KMS-11 (cell line): ENCODE measurements around the gene BMP4.

Experiments
- H2AFZ ChIP-seq: fragments of 200-600 bp; sonication (generic); 2 replicates; pipeline ENCODE4 v1.6.1; 2016; ENCODE audit warnings: antibody characterized with exemption, mixed run types, low read depth
- H3K27ac ChIP-seq: fragments of 200-600 bp; sonication (generic); 2 replicates; pipeline ENCODE4 v1.6.1; 2016; ENCODE audit warnings: mild to moderate bottlenecking, mixed run types
- H3K27me3 ChIP-seq: fragments of 200-600 bp; sonication (generic); 2 replicates; pipeline ENCODE4 v1.6.1; 2017; ENCODE audit warnings: mild to moderate bottlenecking, low read depth, mixed run types, moderate library complexity; ENCODE audit not compliant: insufficient read depth
- H3K36me3 ChIP-seq: fragments of 200-600 bp; sonication (generic); 2 replicates; pipeline ENCODE4 v1.6.1; 2017; ENCODE audit warnings: mild to moderate bottlenecking, mixed run types; ENCODE audit not compliant: insufficient read depth
- H3K4me1 ChIP-seq: fragments of 200-600 bp; sonication (generic); 2 replicates; pipeline ENCODE4 v1.6.1; 2016; ENCODE audit warnings: mild to moderate bottlenecking, low read depth, mixed run types; ENCODE audit not compliant: poor library complexity, severe bottlenecking
- H3K4me2 ChIP-seq: fragments of 200-600 bp; sonication (generic); 2 replicates; pipeline ENCODE4 v1.7.0; 2016; ENCODE audit warnings: mild to moderate bottlenecking, mixed run types
- H3K4me3 ChIP-seq: fragments of 200-600 bp; sonication (generic); IDR thresholded peaks from 2 replicates; pipeline ENCODE4 v1.6.1; 2017; ENCODE audit warnings: low read depth, low read length, mixed read lengths; ENCODE audit not compliant: insufficient read depth
- H3K79me2 ChIP-seq: fragments of 200-600 bp; sonication (generic); 2 replicates; pipeline ENCODE4 v1.6.1; 2016; ENCODE audit warnings: low read depth, mixed run types; ENCODE audit not compliant: insufficient read depth
- H3K9ac ChIP-seq: fragments of 200-600 bp; sonication (generic); 2 replicates; pipeline ENCODE4 v1.6.1; 2016; ENCODE audit warnings: mild to moderate bottlenecking, mixed run types
- H4K20me1 ChIP-seq: fragments of 200-600 bp; sonication (generic); 2 replicates; pipeline ENCODE4 v1.6.1; 2016; ENCODE audit warnings: mild to moderate bottlenecking, mixed run types; ENCODE audit not compliant: insufficient read depth
- CTCF ChIP-seq: fragments of 200-600 bp; sonication (generic); conservative IDR thresholded peaks from 2 replicates; pipeline ENCODE4 v1.6.1; 2017; ENCODE audit warnings: low read depth, mild to moderate bottlenecking, antibody characterized with exemption, low read length, moderate library complexity, mixed read lengths

Gene BMP4

GRCh38 chr14:53953002-53953827, 3.4 kb downstream of the BMP4 start:
- H3K27ac ChIP-seq, result no peak overlapping the region
- no peak for TF ChIP-seq CTCF
- H3K79me2 ChIP-seq, result no peaks in the 10 kb centered on the region
- H3K27me3 ChIP-seq, result peaks cover 14% of the 10 kb centered on the region
- no peak overlapping the region for H3K4me3 ChIP-seq
- H4K20me1 ChIP-seq, result no peaks in the 10 kb centered on the region
- H3K4me1 ChIP-seq, result no peaks in the 10 kb centered on the region
- no peaks in the 10 kb centered on the region for H3K36me3 ChIP-seq
- no peak overlapping the region for H3K9ac ChIP-seq
- H3K4me2 ChIP-seq, result peak overlapping the region; percentile 71
- peak overlapping the region; percentile 71 for H2AFZ ChIP-seq

GRCh38 chr14:53952533-53952932, 4.1 kb downstream of the BMP4 start:
- TF ChIP-seq CTCF, result no peak
- Histone ChIP-seq H3K27me3 (peaks cover 14% of the 10 kb centered on the region), H3K36me3 (no peaks in the 10 kb centered on the region), H3K4me3 (no peak overlapping the region), H3K9ac (no peak overlapping the region), H3K4me2 (no peak overlapping the region), H3K4me1 (no peaks in the 10 kb centered on the region), H4K20me1 (no peaks in the 10 kb centered on the region), H3K27ac (no peak overlapping the region), H2AFZ (no peak overlapping the region), H3K79me2 (no peaks in the 10 kb centered on the region)

GRCh38 chr14:53951627-53952303, 4.9 kb downstream of the BMP4 start:
- Histone ChIP-seq H3K4me3 (no peak overlapping the region), H3K79me2 (no peaks in the 10 kb centered on the region), H3K4me2 (no peak overlapping the region), H3K27ac (no peak overlapping the region), H3K4me1 (no peaks in the 10 kb centered on the region), H3K9ac (no peak overlapping the region), H3K27me3 (peaks cover 14% of the 10 kb centered on the region), H4K20me1 (no peaks in the 10 kb centered on the region), H2AFZ (no peak overlapping the region), H3K36me3 (no peaks in the 10 kb centered on the region)
- TF ChIP-seq CTCF, result no peak

- Histone ChIP-seq H3K9ac (no peak overlapping the region), H3K79me2 (no peaks in the 10 kb centered on the region), H3K36me3 (no peaks in the 10 kb centered on the region), H3K27ac (no peak overlapping the region), H2AFZ (no peak overlapping the region), H3K4me3 (no peak overlapping the region), H3K4me2 (no peak overlapping the region), H3K4me1 (no peaks in the 10 kb centered on the region), H4K20me1 (no peaks in the 10 kb centered on the region), H3K27me3 (peaks cover 14% of the 10 kb centered on the region)
- no peak for TF ChIP-seq CTCF
Measured at GRCh38 chr14:53951243-53951626, 5.4 kb downstream of the BMP4 start.
